HG03135 (cell line): ENCODE measurements around the gene PRKN.
"Not testable (repeated sequence)": the region's sequence is repeated elsewhere in the genome, so short reads cannot be mapped to it uniquely, and the experiment has no call there.

Source experiments
- ATAC-seq: cut with Tn5 transposase; IDR thresholded peaks from one replicate; pipeline ENCODE4 v1.9.1; 2021; ENCODE audit warnings: mild to moderate bottlenecking, moderate library complexity; ENCODE audit not compliant: unreplicated experiment

PRKN gene

GRCh38 chr6:161886545-161886944, 841.0 kb downstream of the PRKN start:
- not testable (repeated sequence) for ATAC-seq

GRCh38 chr6:161884782-161885181, 842.8 kb downstream of the PRKN start:
- ATAC-seq: no peak

GRCh38 chr6:161882196-161882765, 845.3 kb downstream of the PRKN start:
- ATAC-seq: no peak

GRCh38 chr6:161880056-161880455, 847.5 kb downstream of the PRKN start:
- no peak for ATAC-seq

- no peak for ATAC-seq
Measured at GRCh38 chr6:161876231-161876630, 851.3 kb downstream of the PRKN start.

- ATAC-seq: no peak
Measured at GRCh38 chr6:161870236-161870901, 857.2 kb downstream of the PRKN start.

GRCh38 chr6:161869491-161869890, 858.1 kb downstream of the PRKN start:
- ATAC-seq: no peak

GRCh38 chr6:161866570-161866969, 861.0 kb downstream of the PRKN start:
- no peak for ATAC-seq

GRCh38 chr6:161861061-161861460, 866.5 kb downstream of the PRKN start:
- not testable (repeated sequence) for ATAC-seq

- no peak for ATAC-seq
Measured at GRCh38 chr6:161853657-161854056, 873.9 kb downstream of the PRKN start.

GRCh38 chr6:161851486-161851885, 876.1 kb downstream of the PRKN start:
- not testable (repeated sequence) for ATAC-seq

- ATAC-seq: no peak
Measured at GRCh38 chr6:161850562-161850961, 877.0 kb downstream of the PRKN start.

GRCh38 chr6:161847628-161848027, 879.9 kb downstream of the PRKN start:
- ATAC-seq: no peak

- ATAC-seq: no peak
Measured at GRCh38 chr6:161844804-161845203, 882.8 kb downstream of the PRKN start.

- ATAC-seq: no peak
Measured at GRCh38 chr6:161843066-161843465, 884.5 kb downstream of the PRKN start.

GRCh38 chr6:161840380-161840779, 887.2 kb downstream of the PRKN start:
- ATAC-seq: no peak

- no peak for ATAC-seq
Measured at GRCh38 chr6:161838306-161839035, 889.1 kb downstream of the PRKN start.

- no peak for ATAC-seq
Measured at GRCh38 chr6:161837854-161838253, 889.7 kb downstream of the PRKN start.

GRCh38 chr6:161837449-161837735, 890.2 kb downstream of the PRKN start:
- ATAC-seq: no peak

GRCh38 chr6:161836643-161837448, 890.7 kb downstream of the PRKN start:
- ATAC-seq: no peak

- ATAC-seq: no peak
Measured at GRCh38 chr6:161835500-161836215, 891.9 kb downstream of the PRKN start.
